GM12878 (cell line): ENCODE measurements around the gene STK39. TPM values are rescaled to one million over a fixed set of nuclear protein-coding genes. Genes with fewer than 3 reads are reported as not detected.

Experiments
- ATAC-seq: fragments of 200-7000 bp; cut with Tn5 transposase; 3 replicates; pipeline ENCODE4 v1.9.1; 2020; ENCODE audit warnings: mild to moderate bottlenecking, moderate library complexity
- BruUV-seq: library from RNA; stranded (reverse); fragments of 400-500 nt; replicated peaks from 2 replicates; lab custom pipeline; 2021; lab: Mats Ljungman, UMichigan
- CTCF ChIA-PET: fragments of 300-600 bp; sonication (Branson Sonifier 250); formaldehyde crosslinking; extraction: SDS; loops from one replicate; lab custom pipeline; 2021; ENCODE audit warnings: inconsistent platforms; lab: Yijun Ruan, JAX
- POLR2A ChIA-PET: fragments of 350-600 bp; formaldehyde crosslinking; extraction: SDS; loops from one replicate; lab custom pipeline; 2021; ENCODE audit warnings: inconsistent platforms; lab: Charles Lee
- RAD21 ChIA-PET: fragments of 300-600 bp; sonication (Branson Sonifier 250); formaldehyde crosslinking; loops from one replicate; lab custom pipeline; 2023; ENCODE audit warnings: antibody characterized with exemption; ENCODE audit not compliant: unreplicated experiment; lab: Charles Lee
- SMC1A ChIA-PET: fragments of 300-600 bp; sonication (Branson Sonifier 250); formaldehyde crosslinking; loops from one replicate; lab custom pipeline; 2023; ENCODE audit not compliant: unreplicated experiment, uncharacterized antibody; lab: Charles Lee
- DNase-seq: peaks from one replicate; pipeline ENCODE4 v3.0.0-alpha.2; 2011; ENCODE audit warnings: low read depth, low spot score
- FAIRE-seq: peaks from 3 replicates; lab custom pipeline; 2011; peaks lifted over from hg19 to GRCh38; lab: Jason Lieb, UNC
- H2AFZ ChIP-seq: 2 replicates; pipeline ENCODE4 v1.6.0; 2011; ENCODE audit warnings: low read depth, low read length, control low read depth; ENCODE audit not compliant: control insufficient read depth
- H3K27ac ChIP-seq: 2 replicates; pipeline ENCODE4 v1.5.1; 2011; ENCODE audit warnings: control low read depth; ENCODE audit not compliant: control insufficient read depth, insufficient read depth
- H3K27me3 ChIP-seq, 2 experiments: replicated peaks in 1 of 2; 2 replicates each; pipeline versions ENCODE4 v1.6.0 to v1.6.1; 2011; ENCODE audit warnings: low read length in 1 of 2; ENCODE audit not compliant: control insufficient read depth in 2 of 2, insufficient read depth in 2 of 2
- H3K36me3 ChIP-seq, 2 experiments: 2 replicates each; pipeline ENCODE4 v1.5.1; 2011; ENCODE audit warnings: low read length in 1 of 2; ENCODE audit not compliant: control insufficient read depth in 2 of 2, insufficient read depth in 2 of 2
- H3K4me1 ChIP-seq: 2 replicates; pipeline ENCODE4 v1.6.1; 2011; ENCODE audit warnings: mild to moderate bottlenecking, low read length, moderate library complexity, mixed read lengths; ENCODE audit not compliant: control insufficient read depth, insufficient read depth
- H3K4me2 ChIP-seq: 2 replicates; pipeline ENCODE4 v1.6.0; 2011; ENCODE audit warnings: control low read depth; ENCODE audit not compliant: control insufficient read depth, insufficient read depth
- H3K4me3 ChIP-seq: fragments of 200-600 bp; sonication (generic); 2 replicates; pipeline ENCODE4 v1.5.1; 2016
- H3K79me2 ChIP-seq: 2 replicates; pipeline ENCODE4 v1.6.0; 2011; ENCODE audit warnings: low read length; ENCODE audit not compliant: control insufficient read depth, insufficient read depth
- H3K9ac ChIP-seq: 2 replicates; pipeline ENCODE4 v1.8.0; 2011; ENCODE audit warnings: low read length, control low read depth, mixed read lengths; ENCODE audit not compliant: control insufficient read depth, insufficient read depth
- H3K9me3 ChIP-seq: replicated peaks from 3 replicates; pipeline ENCODE4 v1.5.1; 2011; ENCODE audit warnings: mild to moderate bottlenecking, low read length; ENCODE audit not compliant: control insufficient read depth, insufficient read depth
- H4K20me1 ChIP-seq: 2 replicates; pipeline ENCODE4 v1.6.0; 2011; ENCODE audit not compliant: control insufficient read depth, insufficient read depth
- BCL11A ChIP-seq: IDR thresholded peaks from 2 replicates; pipeline ENCODE4 v1.6.1; 2011; ENCODE audit warnings: low read depth, low read length
- BRCA1 ChIP-seq: IDR thresholded peaks from 2 replicates; pipeline ENCODE4 v1.6.1; 2011; ENCODE audit warnings: low read depth, low read length, improper control_type of control experiment
- CBFB ChIP-seq: IDR thresholded peaks from 2 replicates; pipeline ENCODE4 v1.6.1; 2016; ENCODE audit warnings: antibody characterized with exemption, low read depth
- CHD2 ChIP-seq: IDR thresholded peaks from 2 replicates; pipeline ENCODE4 v1.6.1; 2011; ENCODE audit warnings: low read depth, low read length, improper control_type of control experiment, borderline replicate concordance
- CHD4 ChIP-seq: fragments of 200-600 bp; sonication (generic); IDR thresholded peaks from 2 replicates; pipeline ENCODE4 v1.6.1; 2016; ENCODE audit warnings: mild to moderate bottlenecking
- IRF5 ChIP-seq: fragments of 450-650 bp; IDR thresholded peaks from 2 replicates; pipeline ENCODE4 v1.6.1; 2017; ENCODE audit warnings: borderline replicate concordance
- MEF2B ChIP-seq: fragments of 450-650 bp; IDR thresholded peaks from 2 replicates; pipeline ENCODE4 v1.6.1; 2018; ENCODE audit warnings: mild to moderate bottlenecking, moderate library complexity; ENCODE audit not compliant: partially characterized antibody, poor library complexity, severe bottlenecking
- NFYA ChIP-seq: IDR thresholded peaks from 2 replicates; pipeline ENCODE4 v1.6.1; 2011; ENCODE audit warnings: low read depth, mild to moderate bottlenecking, low read length, improper control_type of control experiment, borderline replicate concordance
- PAX5 ChIP-seq: IDR thresholded peaks from 2 replicates; pipeline ENCODE4 v1.6.1; 2011; ENCODE audit warnings: low read depth, low read length, borderline replicate concordance
- SMAD1 ChIP-seq: fragments of 450-650 bp; IDR thresholded peaks from 2 replicates; pipeline ENCODE4 v1.6.1; 2018; ENCODE audit warnings: mild to moderate bottlenecking, low read depth; ENCODE audit not compliant: partially characterized antibody
- SMAD5 ChIP-seq: IDR thresholded peaks from 2 replicates; pipeline ENCODE4 v1.6.1; 2016; ENCODE audit warnings: antibody characterized with exemption, low read depth
- WRNIP1 ChIP-seq: IDR thresholded peaks from 2 replicates; pipeline ENCODE4 v1.6.1; 2011; ENCODE audit warnings: low read depth, low read length, improper control_type of control experiment, borderline replicate concordance
- YY1 ChIP-seq: IDR thresholded peaks from 2 replicates; pipeline ENCODE4 v1.6.1; 2011; ENCODE audit warnings: low read depth, mild to moderate bottlenecking, low read length
- WGBS: methylation state at CpG from one replicate; pipeline ENCODE4 v1.1.6; 2016; ENCODE audit warnings: low lambda C conversion rate; ENCODE audit not compliant: insufficient replicate concordance, insufficient coverage; ENCODE audit errors: missing lambda C conversion rate; 5-methylcytosine and 5-hydroxymethylcytosine counted together
- in situ Hi-C: fragments of 300-500 bp; cut with MboI; formaldehyde crosslinking; loops from 9 replicates; pipeline ENCODE4 v1.14.3; 2018; ENCODE audit warnings: mixed read lengths
- intact Hi-C: fragments of 100-400 bp; cut with micrococcal nuclease; formaldehyde crosslinking; loops from one replicate; pipeline ENCODE4 v1.14.2; 2022; ENCODE audit not compliant: unreplicated experiment
- polyA plus RNA-seq, 11 experiments: library from polyadenylated mRNA; depleted of rRNA in 4 of 11; unstranded in 6 of 11; stranded (reverse) in 5 of 11; fragments of >200 nt; fragmentation: Nextera tagmentation in 4 of 11; fragmentation: Illumina TruSeq in 1 of 11; extraction: Ambion mirVana in 4 of 11; extraction: Trizol in 1 of 11; gene quantifications; 1 replicate in 1 of 11; 2 replicates in 10 of 11; pipeline versions ENCODE4 v1.2.1 to v1.2.3, GENCODE V29; 2011 to 2016; ENCODE audit warnings: inconsistent platforms in 2 of 11, missing spikeins in 2 of 11, low read depth in 1 of 11
- total RNA-seq, 4 experiments: library from RNA; depleted of rRNA in 3 of 4; stranded (reverse); fragments of >200 nt in 3 of 4; fragmentation: Illumina TruSeq in 1 of 4; extraction: Trizol in 1 of 4; gene quantifications; 2 replicates each; pipeline versions ENCODE4 v1.2.1 to v1.2.3, GENCODE V29; 2013 to 2021
- TF ChIP-seq, protein P1 (sequence below): IDR thresholded peaks from 2 replicates; pipeline ENCODE4 v1.6.1; 2011; ENCODE audit warnings: borderline replicate concordance, low read depth, mild to moderate bottlenecking, moderate library complexity, mixed read lengths, low read length; ENCODE audit not compliant: insufficient read depth; ENCODE audit errors: extremely low read length
- TF ChIP-seq, protein P2 (sequence below): fragments of 450-650 bp; IDR thresholded peaks from 2 replicates; pipeline ENCODE4 v1.6.1; 2014; ENCODE audit warnings: mild to moderate bottlenecking
- TF ChIP-seq, protein P3 (sequence below): IDR thresholded peaks from 2 replicates; pipeline ENCODE4 v1.6.1; 2011; ENCODE audit warnings: low read depth, low read length, improper control_type of control experiment, borderline replicate concordance
- TF ChIP-seq, protein P4 (sequence below): IDR thresholded peaks from 2 replicates; pipeline ENCODE4 v1.6.1; 2012; ENCODE audit warnings: low read depth, low read length, improper control_type of control experiment
- TF ChIP-seq, protein P5 (sequence below): IDR thresholded peaks from 2 replicates; pipeline ENCODE4 v1.6.1; 2011; ENCODE audit warnings: low read depth, mild to moderate bottlenecking, low read length, moderate library complexity, borderline replicate concordance; ENCODE audit errors: extremely low read depth

Gene STK39
- total and polyA plus RNA-seq, 10 of the 15 experiments (the other 5 are each of a cell fraction or from before 2014, with no cell fraction given) = 0.03 to 0.21 (median 0.07) TPM; not detected in 5

DNA sequence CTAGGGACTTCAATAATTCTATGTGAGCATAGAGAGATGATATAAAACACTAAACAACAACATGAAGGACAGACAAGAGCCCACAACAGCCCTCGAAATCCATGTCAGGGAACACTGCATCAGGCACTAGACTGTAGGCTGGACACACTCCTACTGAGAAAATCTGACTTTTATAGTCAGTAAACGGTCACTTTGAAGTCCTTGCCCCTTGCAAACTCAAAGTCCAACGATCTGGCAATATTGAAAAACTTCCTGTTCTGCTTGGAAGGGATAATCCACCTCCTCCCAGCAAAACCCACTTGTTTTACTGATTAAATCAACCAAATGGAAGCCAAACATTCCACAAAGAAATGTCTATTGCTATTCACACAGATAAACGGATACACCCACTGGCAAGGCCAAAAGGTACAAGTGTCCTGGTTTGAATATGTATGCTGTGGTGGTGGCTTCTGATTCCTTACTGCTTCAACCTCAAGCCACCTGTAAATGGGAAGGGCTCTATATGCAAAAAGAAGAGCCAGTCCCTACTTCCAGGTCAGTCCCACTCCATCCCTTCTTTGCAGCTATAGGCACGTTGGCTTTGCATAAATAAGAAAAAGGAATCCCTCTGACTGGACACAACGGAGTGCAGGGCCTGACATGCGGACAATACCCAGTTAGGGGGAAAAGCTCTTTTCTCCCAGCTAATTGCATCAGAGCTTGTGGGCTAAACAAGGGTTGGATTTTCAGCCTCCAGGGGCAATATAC is 56.6 kb downstream of the STK39 start:
- H3K79me2 ChIP-seq = no peaks in the 10 kb centered on the region

More for the DNA sequence above, 56.6 kb downstream of the STK39 start:
- H3K9me3 ChIP-seq = no peaks in the 10 kb centered on the region
- H3K27ac ChIP-seq = no peak overlapping the region
- H3K9ac ChIP-seq = no peak overlapping the region
- H4K20me1 ChIP-seq = no peaks in the 10 kb centered on the region; the same call in 1 of the 2 replicates
- in situ Hi-C loops (no loop called here), intact Hi-C loops (no loop called here)
- no TSS peak for BruUV-seq
- H3K27me3 ChIP-seq = peaks cover 1 to 2% of the 10 kb centered on the region in 2 experiments; a peak in 3 of 4 replicates
- TF ChIP-seq, protein P1, sequence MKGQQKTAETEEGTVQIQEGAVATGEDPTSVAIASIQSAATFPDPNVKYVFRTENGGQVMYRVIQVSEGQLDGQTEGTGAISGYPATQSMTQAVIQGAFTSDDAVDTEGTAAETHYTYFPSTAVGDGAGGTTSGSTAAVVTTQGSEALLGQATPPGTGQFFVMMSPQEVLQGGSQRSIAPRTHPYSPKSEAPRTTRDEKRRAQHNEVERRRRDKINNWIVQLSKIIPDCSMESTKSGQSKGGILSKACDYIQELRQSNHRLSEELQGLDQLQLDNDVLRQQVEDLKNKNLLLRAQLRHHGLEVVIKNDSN = no peak
- TF ChIP-seq, protein P2, sequence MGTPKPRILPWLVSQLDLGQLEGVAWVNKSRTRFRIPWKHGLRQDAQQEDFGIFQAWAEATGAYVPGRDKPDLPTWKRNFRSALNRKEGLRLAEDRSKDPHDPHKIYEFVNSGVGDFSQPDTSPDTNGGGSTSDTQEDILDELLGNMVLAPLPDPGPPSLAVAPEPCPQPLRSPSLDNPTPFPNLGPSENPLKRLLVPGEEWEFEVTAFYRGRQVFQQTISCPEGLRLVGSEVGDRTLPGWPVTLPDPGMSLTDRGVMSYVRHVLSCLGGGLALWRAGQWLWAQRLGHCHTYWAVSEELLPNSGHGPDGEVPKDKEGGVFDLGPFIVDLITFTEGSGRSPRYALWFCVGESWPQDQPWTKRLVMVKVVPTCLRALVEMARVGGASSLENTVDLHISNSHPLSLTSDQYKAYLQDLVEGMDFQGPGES = no peak
- no peak for TF ChIP-seq BRCA1
- no peak for TF ChIP-seq IRF5
- TF ChIP-seq, protein P3, sequence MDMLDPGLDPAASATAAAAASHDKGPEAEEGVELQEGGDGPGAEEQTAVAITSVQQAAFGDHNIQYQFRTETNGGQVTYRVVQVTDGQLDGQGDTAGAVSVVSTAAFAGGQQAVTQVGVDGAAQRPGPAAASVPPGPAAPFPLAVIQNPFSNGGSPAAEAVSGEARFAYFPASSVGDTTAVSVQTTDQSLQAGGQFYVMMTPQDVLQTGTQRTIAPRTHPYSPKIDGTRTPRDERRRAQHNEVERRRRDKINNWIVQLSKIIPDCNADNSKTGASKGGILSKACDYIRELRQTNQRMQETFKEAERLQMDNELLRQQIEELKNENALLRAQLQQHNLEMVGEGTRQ = no peak
- no peak for TF ChIP-seq CHD2
- TF ChIP-seq, protein P4, sequence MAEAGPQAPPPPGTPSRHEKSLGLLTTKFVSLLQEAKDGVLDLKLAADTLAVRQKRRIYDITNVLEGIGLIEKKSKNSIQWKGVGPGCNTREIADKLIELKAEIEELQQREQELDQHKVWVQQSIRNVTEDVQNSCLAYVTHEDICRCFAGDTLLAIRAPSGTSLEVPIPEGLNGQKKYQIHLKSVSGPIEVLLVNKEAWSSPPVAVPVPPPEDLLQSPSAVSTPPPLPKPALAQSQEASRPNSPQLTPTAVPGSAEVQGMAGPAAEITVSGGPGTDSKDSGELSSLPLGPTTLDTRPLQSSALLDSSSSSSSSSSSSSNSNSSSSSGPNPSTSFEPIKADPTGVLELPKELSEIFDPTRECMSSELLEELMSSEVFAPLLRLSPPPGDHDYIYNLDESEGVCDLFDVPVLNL = no peak
- no peak for TF ChIP-seq WRNIP1
- TF ChIP-seq YY1 = no peak
- TF ChIP-seq, protein P5, sequence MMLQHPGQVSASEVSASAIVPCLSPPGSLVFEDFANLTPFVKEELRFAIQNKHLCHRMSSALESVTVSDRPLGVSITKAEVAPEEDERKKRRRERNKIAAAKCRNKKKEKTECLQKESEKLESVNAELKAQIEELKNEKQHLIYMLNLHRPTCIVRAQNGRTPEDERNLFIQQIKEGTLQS = no peak
- TF ChIP-seq PAX5 = no peak
- TF ChIP-seq CBFB = no peak
- TF ChIP-seq NFYA = no peak
- TF ChIP-seq BCL11A = no peak
- no peak for TF ChIP-seq SMAD1
- no peak for TF ChIP-seq CHD4
- TF ChIP-seq SMAD5 = no peak
- no peak for TF ChIP-seq MEF2B
- POLR2A ChIA-PET = no interaction called here
- DNase-seq (no peak), FAIRE-seq (no peak), ATAC-seq (no peak)
- no peaks in the 10 kb centered on the region for H3K36me3 ChIP-seq
- SMC1A ChIA-PET = no interaction called here
- no peak overlapping the region for H3K4me2 ChIP-seq
- peaks cover 12% of the 10 kb centered on the region; the same call in 1 of the 2 replicates for H3K4me1 ChIP-seq
- RAD21 ChIA-PET = no interaction called here
- CTCF ChIA-PET = no interaction called here
- 21% methylated on average over 7 of the region's 7 CpGs for WGBS
- H2AFZ ChIP-seq = no peak overlapping the region
- no peak overlapping the region for H3K4me3 ChIP-seq
